Astrocyte (in vitro differentiated cells and primary cell): ENCODE measurements around the gene XXYLT1. TPM values are rescaled to one million over a fixed set of nuclear protein-coding genes. Genes with fewer than 3 reads are reported as not detected.

Source experiments
- DNase-seq: peaks from one replicate; pipeline ENCODE4 v3.0.0-alpha.2; 2010; ENCODE audit warnings: low read depth
- FAIRE-seq: peaks from 2 replicates; lab custom pipeline; 2011; peaks lifted over from hg19 to GRCh38; lab: Jason Lieb, UNC
- H2AFZ ChIP-seq: 2 replicates; pipeline ENCODE4 v1.6.0; 2012; ENCODE audit warnings: low read depth, low read length, inconsistent platforms
- H3K27ac ChIP-seq: 2 replicates; pipeline ENCODE4 v1.5.1; 2011; ENCODE audit warnings: low read depth, low read length, inconsistent platforms
- H3K27me3 ChIP-seq: 2 replicates; pipeline ENCODE4 v1.6.0; 2011; ENCODE audit warnings: low read length, inconsistent platforms; ENCODE audit not compliant: insufficient read depth
- H3K36me3 ChIP-seq: 2 replicates; pipeline ENCODE4 v1.5.1; 2011; ENCODE audit warnings: low read length, inconsistent platforms; ENCODE audit not compliant: insufficient read depth
- H3K4me1 ChIP-seq: 2 replicates; pipeline ENCODE4 v1.5.1; 2011; ENCODE audit warnings: low read length, inconsistent platforms; ENCODE audit not compliant: insufficient read depth
- H3K4me2 ChIP-seq: 2 replicates; pipeline ENCODE4 v1.6.0; 2012; ENCODE audit warnings: low read length, inconsistent platforms
- H3K4me3 ChIP-seq: 2 replicates; pipeline ENCODE4 v1.5.1; 2011; ENCODE audit warnings: low read depth, mild to moderate bottlenecking, low read length, inconsistent platforms; ENCODE audit not compliant: insufficient read depth
- H3K79me2 ChIP-seq: 2 replicates; pipeline ENCODE4 v1.6.0; 2012; ENCODE audit warnings: mild to moderate bottlenecking, low read length, inconsistent platforms; ENCODE audit not compliant: insufficient read depth
- H3K9ac ChIP-seq: 2 replicates; pipeline ENCODE4 v1.6.0; 2012; ENCODE audit warnings: mild to moderate bottlenecking, low read length, inconsistent platforms
- H3K9me3 ChIP-seq: 2 replicates; pipeline ENCODE4 v1.5.1; 2012; ENCODE audit warnings: low read depth, mild to moderate bottlenecking, low read length, inconsistent platforms; ENCODE audit not compliant: insufficient read depth
- H4K20me1 ChIP-seq: 2 replicates; pipeline ENCODE4 v1.6.0; 2012; ENCODE audit warnings: low read length, inconsistent platforms; ENCODE audit not compliant: insufficient read depth
- H3K27ac Mint-ChIP-seq: one replicate; pipeline ENCODE4 v1.8.0; 2021; ENCODE audit warnings: mild to moderate bottlenecking, mixed read lengths; ENCODE audit not compliant: unreplicated experiment
- H3K27me3 Mint-ChIP-seq: one replicate; pipeline ENCODE4 v1.8.0; 2021; ENCODE audit warnings: low read depth, mixed read lengths; ENCODE audit not compliant: unreplicated experiment
- H3K36me3 Mint-ChIP-seq: one replicate; pipeline ENCODE4 v1.8.0; 2021; ENCODE audit warnings: low read depth, mixed read lengths; ENCODE audit not compliant: unreplicated experiment
- H3K4me1 Mint-ChIP-seq: one replicate; pipeline ENCODE4 v1.8.0; 2021; ENCODE audit warnings: low read depth, mixed read lengths; ENCODE audit not compliant: unreplicated experiment
- H3K4me3 Mint-ChIP-seq: one replicate; pipeline ENCODE4 v1.8.0; 2021; ENCODE audit warnings: mild to moderate bottlenecking, moderate library complexity, mixed read lengths; ENCODE audit not compliant: unreplicated experiment
- H3K9me3 Mint-ChIP-seq: one replicate; pipeline ENCODE4 v1.8.0; 2021; ENCODE audit warnings: mild to moderate bottlenecking, mixed read lengths; ENCODE audit not compliant: unreplicated experiment
- EZH2 ChIP-seq: IDR thresholded peaks from 2 replicates; pipeline ENCODE4 v1.6.1; 2012; ENCODE audit warnings: mild to moderate bottlenecking, low read length, inconsistent platforms; ENCODE audit not compliant: insufficient read depth
- total RNA-seq: library from RNA; stranded (reverse); gene quantifications from 2 replicates; pipeline ENCODE4 v1.2.1, GENCODE V29; 2021
- TF ChIP-seq, protein P1 (sequence below): IDR thresholded peaks from 2 replicates; pipeline ENCODE4 v1.5.1; 2011; ENCODE audit warnings: low read depth, mild to moderate bottlenecking, inconsistent platforms, low read length, moderate library complexity; ENCODE audit not compliant: insufficient read depth

Gene XXYLT1
- total RNA-seq, 1 donor from 2014 or later, result 26.2 TPM

DNA sequence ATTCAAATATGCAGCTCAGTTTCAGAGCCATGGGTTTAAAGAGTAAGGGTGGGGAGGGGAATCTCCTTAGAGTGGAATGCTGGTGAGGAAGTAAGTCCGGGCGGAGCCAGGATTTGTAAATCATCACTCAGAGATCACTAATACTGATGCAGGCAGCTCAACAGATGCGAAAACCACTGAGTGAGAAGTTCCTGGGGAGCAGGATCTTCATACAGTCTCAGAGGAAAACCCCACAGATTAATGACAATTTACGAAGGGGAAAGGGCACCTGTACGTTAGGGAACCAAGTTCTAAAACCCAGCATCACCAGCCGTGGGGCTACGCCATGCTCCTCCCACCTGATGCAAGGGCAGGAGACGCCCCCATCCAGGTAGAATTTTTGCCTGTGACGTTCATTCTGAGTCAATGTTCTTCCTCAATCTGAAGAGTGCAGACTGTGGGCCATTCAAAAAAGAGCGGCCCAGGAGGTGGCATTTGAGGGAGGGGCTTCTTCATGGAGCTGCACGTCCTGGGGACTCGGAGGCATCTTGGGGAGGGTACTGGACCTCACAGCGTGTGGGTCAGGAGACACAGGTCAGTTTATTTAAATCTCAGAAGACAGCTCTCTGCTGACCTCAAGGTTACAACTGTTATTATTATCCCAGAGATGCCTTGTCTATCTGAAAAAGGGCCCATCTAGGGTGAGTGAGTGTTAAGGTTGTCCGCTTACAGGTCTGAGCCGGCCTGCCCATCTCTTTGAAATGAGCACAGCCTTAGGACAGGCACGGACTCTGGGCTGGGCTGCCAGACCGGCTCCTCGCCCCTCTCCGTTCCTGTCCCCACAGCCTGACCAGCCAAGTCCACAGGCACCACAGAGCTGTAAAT, 228.0 kb downstream of the XXYLT1 start:
- H3K9me3 Mint-ChIP-seq, result no peaks in the 10 kb centered on the region
- H3K4me1 ChIP-seq, result no peaks in the 10 kb centered on the region
- no peaks in the 10 kb centered on the region for H3K36me3 Mint-ChIP-seq
- no peaks in the 10 kb centered on the region for H3K36me3 ChIP-seq
- no peak for DNase-seq
- no peaks in the 10 kb centered on the region for H3K4me1 Mint-ChIP-seq
- H3K4me3 ChIP-seq, result no peak overlapping the region
- H2AFZ ChIP-seq, result no peak overlapping the region
- H3K27ac ChIP-seq, result no peak overlapping the region
- peaks cover 43% of the 10 kb centered on the region for H3K27me3 Mint-ChIP-seq
- FAIRE-seq, result no peak
- H3K27ac Mint-ChIP-seq, result no peak overlapping the region
- no peak for TF ChIP-seq EZH2
- TF ChIP-seq, protein P1, sequence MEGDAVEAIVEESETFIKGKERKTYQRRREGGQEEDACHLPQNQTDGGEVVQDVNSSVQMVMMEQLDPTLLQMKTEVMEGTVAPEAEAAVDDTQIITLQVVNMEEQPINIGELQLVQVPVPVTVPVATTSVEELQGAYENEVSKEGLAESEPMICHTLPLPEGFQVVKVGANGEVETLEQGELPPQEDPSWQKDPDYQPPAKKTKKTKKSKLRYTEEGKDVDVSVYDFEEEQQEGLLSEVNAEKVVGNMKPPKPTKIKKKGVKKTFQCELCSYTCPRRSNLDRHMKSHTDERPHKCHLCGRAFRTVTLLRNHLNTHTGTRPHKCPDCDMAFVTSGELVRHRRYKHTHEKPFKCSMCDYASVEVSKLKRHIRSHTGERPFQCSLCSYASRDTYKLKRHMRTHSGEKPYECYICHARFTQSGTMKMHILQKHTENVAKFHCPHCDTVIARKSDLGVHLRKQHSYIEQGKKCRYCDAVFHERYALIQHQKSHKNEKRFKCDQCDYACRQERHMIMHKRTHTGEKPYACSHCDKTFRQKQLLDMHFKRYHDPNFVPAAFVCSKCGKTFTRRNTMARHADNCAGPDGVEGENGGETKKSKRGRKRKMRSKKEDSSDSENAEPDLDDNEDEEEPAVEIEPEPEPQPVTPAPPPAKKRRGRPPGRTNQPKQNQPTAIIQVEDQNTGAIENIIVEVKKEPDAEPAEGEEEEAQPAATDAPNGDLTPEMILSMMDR, result no peak
- H3K79me2 ChIP-seq, result no peaks in the 10 kb centered on the region
- H3K9me3 ChIP-seq, result no peaks in the 10 kb centered on the region
- peaks cover 19% of the 10 kb centered on the region for H3K27me3 ChIP-seq
- H4K20me1 ChIP-seq, result no peaks in the 10 kb centered on the region
- no peak overlapping the region for H3K9ac ChIP-seq
- H3K4me2 ChIP-seq, result no peak overlapping the region
- H3K4me3 Mint-ChIP-seq, result no peak overlapping the region

DNA sequence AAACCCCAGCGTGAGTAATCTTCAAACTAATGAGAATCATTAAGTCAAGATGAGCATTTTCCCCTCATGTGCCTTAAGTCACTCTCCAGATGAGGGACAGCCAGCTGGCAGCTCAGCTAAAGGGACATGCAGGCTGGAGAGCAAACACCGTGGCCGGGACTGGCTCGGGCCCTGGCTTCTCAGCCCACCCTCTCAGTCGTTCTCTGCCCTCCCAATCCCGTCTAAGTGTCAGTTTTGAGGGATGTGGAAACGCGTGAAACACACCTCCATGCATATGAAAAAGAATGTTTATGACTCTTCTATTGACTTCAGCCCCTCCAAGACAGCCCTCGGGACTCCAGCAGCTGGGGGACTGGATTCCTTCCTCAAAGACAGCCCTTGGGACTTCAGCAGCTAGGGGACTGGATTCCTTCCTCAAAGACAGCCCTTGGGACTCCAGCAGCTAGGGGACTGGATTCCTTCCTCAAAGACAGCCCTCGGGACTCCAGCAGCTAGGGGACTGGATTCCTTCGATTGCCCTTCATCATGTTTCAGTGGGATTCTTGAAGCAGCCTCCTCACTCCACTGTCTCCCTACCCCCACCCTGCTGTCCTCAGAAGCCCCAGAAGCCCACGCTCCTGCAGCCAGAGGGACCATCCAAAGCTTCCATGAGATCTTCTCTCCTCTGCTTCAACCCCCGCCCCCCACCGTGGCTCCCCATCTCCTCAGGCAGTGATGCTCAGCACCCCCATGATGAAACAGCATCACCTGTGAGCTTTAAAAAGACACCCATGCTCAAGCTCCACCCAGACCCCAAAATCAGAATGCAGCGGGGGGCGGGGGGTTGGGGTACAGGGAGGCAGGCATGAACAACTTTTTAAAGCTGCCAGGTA, 228.9 kb downstream of the XXYLT1 start:
- Histone ChIP-seq H3K36me3 (no peaks in the 10 kb centered on the region), H2AFZ (no peak overlapping the region), H3K4me1 (no peaks in the 10 kb centered on the region), H3K4me3 (no peak overlapping the region), H3K79me2 (no peaks in the 10 kb centered on the region), H3K27me3 (peaks cover 18% of the 10 kb centered on the region), H3K27ac (no peak overlapping the region), H3K4me2 (no peak overlapping the region), H3K9ac (no peak overlapping the region), H4K20me1 (no peaks in the 10 kb centered on the region), H3K9me3 (no peaks in the 10 kb centered on the region)
- no peak overlapping the region for H3K4me3 Mint-ChIP-seq
- peaks cover 39% of the 10 kb centered on the region for H3K27me3 Mint-ChIP-seq
- DNase-seq, result no peak
- no peaks in the 10 kb centered on the region for H3K36me3 Mint-ChIP-seq
- no peak for TF ChIP-seq EZH2
- TF ChIP-seq, protein P1, result no peak
- peaks cover 5% of the 10 kb centered on the region for H3K9me3 Mint-ChIP-seq
- H3K27ac Mint-ChIP-seq, result no peak overlapping the region
- no peaks in the 10 kb centered on the region for H3K4me1 Mint-ChIP-seq
- no peak for FAIRE-seq
